ENCODE data around the gene SLC6A20. TPM values are rescaled to one million over a fixed set of nuclear protein-coding genes. Genes with fewer than 3 reads are reported as not detected.

The SLC6A20 gene
- total RNA-seq, 1 donor from 2014 or later: 0.75 TPM

DNA sequence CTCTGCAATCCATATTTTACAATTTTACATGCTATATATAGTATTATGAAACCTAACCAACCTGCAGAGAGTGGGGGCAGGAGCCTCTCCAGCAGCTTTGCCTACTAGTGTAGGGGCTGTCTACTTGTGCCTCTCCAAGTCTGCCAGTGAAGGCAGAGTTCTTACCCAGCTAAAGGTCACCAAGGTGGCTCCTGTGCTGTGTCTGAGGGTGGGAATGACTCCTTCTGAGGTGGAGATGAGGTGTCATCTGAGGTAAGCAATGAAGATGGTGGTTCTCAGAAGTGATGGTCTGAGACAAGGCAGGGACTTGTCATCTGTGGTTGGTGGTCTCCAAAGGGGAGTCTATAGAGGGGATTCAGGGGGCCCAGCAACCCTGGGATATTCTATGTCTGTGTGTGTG is 59.6 kb downstream of the SLC6A20 start:
- TF ChIP-seq, protein P1, sequence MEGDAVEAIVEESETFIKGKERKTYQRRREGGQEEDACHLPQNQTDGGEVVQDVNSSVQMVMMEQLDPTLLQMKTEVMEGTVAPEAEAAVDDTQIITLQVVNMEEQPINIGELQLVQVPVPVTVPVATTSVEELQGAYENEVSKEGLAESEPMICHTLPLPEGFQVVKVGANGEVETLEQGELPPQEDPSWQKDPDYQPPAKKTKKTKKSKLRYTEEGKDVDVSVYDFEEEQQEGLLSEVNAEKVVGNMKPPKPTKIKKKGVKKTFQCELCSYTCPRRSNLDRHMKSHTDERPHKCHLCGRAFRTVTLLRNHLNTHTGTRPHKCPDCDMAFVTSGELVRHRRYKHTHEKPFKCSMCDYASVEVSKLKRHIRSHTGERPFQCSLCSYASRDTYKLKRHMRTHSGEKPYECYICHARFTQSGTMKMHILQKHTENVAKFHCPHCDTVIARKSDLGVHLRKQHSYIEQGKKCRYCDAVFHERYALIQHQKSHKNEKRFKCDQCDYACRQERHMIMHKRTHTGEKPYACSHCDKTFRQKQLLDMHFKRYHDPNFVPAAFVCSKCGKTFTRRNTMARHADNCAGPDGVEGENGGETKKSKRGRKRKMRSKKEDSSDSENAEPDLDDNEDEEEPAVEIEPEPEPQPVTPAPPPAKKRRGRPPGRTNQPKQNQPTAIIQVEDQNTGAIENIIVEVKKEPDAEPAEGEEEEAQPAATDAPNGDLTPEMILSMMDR (IDR thresholded peaks at IDR 0.05; ENCODE audit: insufficient read depth, low read length, poor library complexity, severe bottlenecking): no peak
- Histone ChIP-seq H3K4me3 (ENCODE audit: low read depth, low read length) (no peak overlapping the region), H3K27me3 (ENCODE audit: control insufficient read depth, insufficient read depth, low read length) (no peaks in the 10 kb centered on the region), H3K36me3 (ENCODE audit: control insufficient read depth, insufficient read depth, low read length) (peaks cover 2% of the 10 kb centered on the region)
- DNase-seq (ENCODE audit: low read depth): no peak

DNA sequence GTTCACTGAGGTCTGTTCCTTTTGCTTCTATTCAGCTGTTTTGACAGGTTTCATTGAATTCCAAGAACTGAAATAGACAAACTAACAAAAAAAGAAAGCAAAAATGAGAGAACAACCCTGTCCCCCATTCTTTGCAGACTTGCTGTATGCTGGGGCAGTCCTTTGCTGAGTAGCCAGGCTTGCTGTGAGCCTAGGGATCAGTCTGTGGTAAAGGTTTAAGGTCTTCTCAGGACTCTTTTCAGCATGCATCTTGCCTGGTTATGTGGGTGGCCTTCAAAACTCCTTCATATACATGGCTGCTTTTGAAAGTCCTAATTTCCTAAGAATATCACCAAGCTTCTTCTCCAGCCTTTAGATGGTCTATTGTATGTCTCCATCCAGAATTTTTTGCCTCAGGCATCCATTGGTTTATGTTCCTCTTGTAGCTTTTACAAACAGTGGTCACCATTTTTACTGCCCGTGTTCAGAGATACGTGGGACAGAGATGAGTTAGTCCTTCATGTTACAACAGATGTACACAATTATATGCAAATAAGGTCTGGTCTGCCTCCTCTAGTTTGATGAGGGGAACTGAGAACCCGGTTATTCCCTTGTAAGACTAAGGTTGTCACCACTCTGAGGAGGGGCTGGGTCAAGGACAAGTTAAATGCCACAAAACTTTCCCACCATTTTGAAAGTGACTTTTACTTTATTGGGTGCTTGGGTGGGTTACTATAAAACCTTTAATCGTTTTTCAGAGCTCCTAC is 65.8 kb downstream of the SLC6A20 start:
- Histone ChIP-seq H3K4me3 (ENCODE audit: low read depth, low read length) (no peak overlapping the region), H3K36me3 (ENCODE audit: control insufficient read depth, insufficient read depth, low read length) (peaks cover 3% of the 10 kb centered on the region), H3K27me3 (ENCODE audit: control insufficient read depth, insufficient read depth, low read length) (no peaks in the 10 kb centered on the region)
- TF ChIP-seq, protein P1 (IDR thresholded peaks at IDR 0.05; ENCODE audit: insufficient read depth, low read length, poor library complexity, severe bottlenecking): no peak
- no peak for DNase-seq (ENCODE audit: low read depth)

DNA sequence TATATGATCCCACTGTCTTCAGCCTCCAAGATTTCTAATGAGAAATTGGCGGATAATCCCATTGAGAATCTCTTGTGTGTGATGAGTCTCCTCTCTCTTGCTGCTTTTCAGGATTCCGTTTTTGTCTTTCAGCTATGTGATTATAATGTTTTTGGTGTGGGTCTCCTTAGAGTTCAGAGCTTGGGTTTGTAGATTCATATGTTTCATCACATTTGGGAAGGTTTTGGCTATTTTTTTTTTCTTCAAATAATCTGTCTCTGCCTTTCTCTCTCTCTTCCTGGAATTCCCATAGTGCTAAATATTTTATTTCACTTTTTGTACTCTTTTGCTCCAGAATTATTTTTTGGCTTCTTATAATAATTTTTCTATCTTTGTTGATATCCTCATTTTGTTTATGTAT is 66.7 kb downstream of the SLC6A20 start:
- no peak overlapping the region for H3K4me3 ChIP-seq (ENCODE audit: low read depth, low read length)
- DNase-seq (ENCODE audit: low read depth): no peak
- H3K36me3 ChIP-seq (ENCODE audit: control insufficient read depth, insufficient read depth, low read length): peaks cover 3% of the 10 kb centered on the region
- TF ChIP-seq, protein P1 (IDR thresholded peaks at IDR 0.05; ENCODE audit: insufficient read depth, low read length, poor library complexity, severe bottlenecking): no peak
- no peaks in the 10 kb centered on the region for H3K27me3 ChIP-seq (ENCODE audit: control insufficient read depth, insufficient read depth, low read length)

DNA sequence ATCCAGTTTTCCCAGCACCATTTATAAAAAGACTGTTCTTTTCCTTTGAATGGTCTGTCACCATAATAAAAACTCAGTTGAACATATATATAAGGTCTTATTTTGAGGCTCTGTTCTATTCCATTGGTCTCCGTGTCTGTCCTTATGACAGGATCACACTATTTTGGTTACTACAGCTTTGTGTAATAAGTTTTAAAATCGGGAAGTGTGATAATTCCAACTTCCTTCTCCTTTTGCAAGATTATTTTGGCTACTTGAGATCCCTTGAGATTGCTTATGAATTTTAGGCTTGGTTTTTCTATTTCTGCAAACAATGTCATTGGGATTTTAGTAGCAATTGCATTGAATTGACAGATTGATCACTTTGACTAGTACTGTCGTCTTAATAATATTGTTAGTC is 71.4 kb downstream of the SLC6A20 start:
- no peak for DNase-seq (ENCODE audit: low read depth)
- no peaks in the 10 kb centered on the region for H3K27me3 ChIP-seq (ENCODE audit: control insufficient read depth, insufficient read depth, low read length)
- no peaks in the 10 kb centered on the region for H3K36me3 ChIP-seq (ENCODE audit: control insufficient read depth, insufficient read depth, low read length)
- TF ChIP-seq, protein P1 (IDR thresholded peaks at IDR 0.05; ENCODE audit: insufficient read depth, low read length, poor library complexity, severe bottlenecking): no peak
- H3K4me3 ChIP-seq (ENCODE audit: low read depth, low read length): no peak overlapping the region

DNA sequence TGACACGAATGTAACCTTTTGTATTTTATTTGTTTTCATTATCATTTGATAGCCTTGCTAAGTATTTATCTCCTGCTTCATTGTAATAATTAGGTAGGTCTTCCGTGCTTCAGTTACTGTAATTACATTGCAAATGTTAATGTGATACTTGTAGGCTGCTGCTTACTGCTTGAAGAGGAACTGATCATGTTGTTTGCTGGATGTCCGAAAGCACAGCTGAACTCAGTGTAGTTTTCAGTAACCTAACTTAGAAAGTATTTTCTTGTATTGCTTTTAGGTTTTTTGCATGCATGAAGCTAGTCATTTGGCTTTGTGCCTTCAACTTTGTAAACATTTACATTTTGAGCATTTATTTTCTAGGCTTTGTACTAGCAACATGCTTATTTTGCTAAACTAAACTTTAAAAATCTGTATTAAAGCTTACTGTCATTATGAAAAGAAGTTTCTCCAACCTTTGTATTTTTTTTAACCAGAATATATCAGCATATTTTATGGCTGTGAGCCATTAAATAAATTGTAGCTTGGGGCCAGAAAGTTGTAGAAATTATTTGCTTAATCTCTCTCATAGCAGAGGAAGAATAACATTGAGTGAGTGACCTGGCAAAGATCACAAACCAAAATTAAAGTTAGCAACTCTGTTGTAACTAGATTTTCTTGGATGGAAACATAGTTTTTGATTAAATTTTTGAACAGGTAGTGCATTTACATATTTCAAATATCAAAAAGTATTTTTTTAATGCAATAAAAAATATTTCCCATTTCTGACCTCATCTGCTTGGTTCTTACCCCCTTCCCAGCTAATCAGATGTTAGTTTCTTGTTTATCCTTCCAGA is 76.5 kb downstream of the SLC6A20 start:
- no peak for DNase-seq (ENCODE audit: low read depth)
- Histone ChIP-seq H3K4me3 (ENCODE audit: low read depth, low read length) (no peak overlapping the region), H3K36me3 (ENCODE audit: control insufficient read depth, insufficient read depth, low read length) (no peaks in the 10 kb centered on the region), H3K27me3 (ENCODE audit: control insufficient read depth, insufficient read depth, low read length) (no peaks in the 10 kb centered on the region)
- TF ChIP-seq, protein P1 (IDR thresholded peaks at IDR 0.05; ENCODE audit: insufficient read depth, low read length, poor library complexity, severe bottlenecking): no peak
